Measurements from ENCODE around the gene MZT1. TPM values are rescaled to one million over a fixed set of nuclear protein-coding genes. Genes with fewer than 3 reads are reported as not detected.

Gene MZT1
- total and polyA plus RNA-seq, 2 experiments from 2014 or later, result 35.0 to 52.3 TPM

GRCh38 chr13:72774019-72774418, 46.6 kb upstream of the MZT1 start (continued):
- TF ChIP-seq, protein P1, sequence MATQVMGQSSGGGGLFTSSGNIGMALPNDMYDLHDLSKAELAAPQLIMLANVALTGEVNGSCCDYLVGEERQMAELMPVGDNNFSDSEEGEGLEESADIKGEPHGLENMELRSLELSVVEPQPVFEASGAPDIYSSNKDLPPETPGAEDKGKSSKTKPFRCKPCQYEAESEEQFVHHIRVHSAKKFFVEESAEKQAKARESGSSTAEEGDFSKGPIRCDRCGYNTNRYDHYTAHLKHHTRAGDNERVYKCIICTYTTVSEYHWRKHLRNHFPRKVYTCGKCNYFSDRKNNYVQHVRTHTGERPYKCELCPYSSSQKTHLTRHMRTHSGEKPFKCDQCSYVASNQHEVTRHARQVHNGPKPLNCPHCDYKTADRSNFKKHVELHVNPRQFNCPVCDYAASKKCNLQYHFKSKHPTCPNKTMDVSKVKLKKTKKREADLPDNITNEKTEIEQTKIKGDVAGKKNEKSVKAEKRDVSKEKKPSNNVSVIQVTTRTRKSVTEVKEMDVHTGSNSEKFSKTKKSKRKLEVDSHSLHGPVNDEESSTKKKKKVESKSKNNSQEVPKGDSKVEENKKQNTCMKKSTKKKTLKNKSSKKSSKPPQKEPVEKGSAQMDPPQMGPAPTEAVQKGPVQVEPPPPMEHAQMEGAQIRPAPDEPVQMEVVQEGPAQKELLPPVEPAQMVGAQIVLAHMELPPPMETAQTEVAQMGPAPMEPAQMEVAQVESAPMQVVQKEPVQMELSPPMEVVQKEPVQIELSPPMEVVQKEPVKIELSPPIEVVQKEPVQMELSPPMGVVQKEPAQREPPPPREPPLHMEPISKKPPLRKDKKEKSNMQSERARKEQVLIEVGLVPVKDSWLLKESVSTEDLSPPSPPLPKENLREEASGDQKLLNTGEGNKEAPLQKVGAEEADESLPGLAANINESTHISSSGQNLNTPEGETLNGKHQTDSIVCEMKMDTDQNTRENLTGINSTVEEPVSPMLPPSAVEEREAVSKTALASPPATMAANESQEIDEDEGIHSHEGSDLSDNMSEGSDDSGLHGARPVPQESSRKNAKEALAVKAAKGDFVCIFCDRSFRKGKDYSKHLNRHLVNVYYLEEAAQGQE (IDR thresholded peaks at IDR 0.05; ENCODE audit: unreplicated experiment), result no peak
- TF ChIP-seq ETS1 (IDR thresholded peaks at IDR 0.05) (no peak), ZNF331 (CRISPR knock-in tag; IDR thresholded peaks at IDR 0.05; ENCODE audit: low read depth) (no peak), NANOG (IDR thresholded peaks at IDR 0.05; ENCODE audit: borderline replicate concordance) (no peak)
- TF ChIP-seq, protein P2, sequence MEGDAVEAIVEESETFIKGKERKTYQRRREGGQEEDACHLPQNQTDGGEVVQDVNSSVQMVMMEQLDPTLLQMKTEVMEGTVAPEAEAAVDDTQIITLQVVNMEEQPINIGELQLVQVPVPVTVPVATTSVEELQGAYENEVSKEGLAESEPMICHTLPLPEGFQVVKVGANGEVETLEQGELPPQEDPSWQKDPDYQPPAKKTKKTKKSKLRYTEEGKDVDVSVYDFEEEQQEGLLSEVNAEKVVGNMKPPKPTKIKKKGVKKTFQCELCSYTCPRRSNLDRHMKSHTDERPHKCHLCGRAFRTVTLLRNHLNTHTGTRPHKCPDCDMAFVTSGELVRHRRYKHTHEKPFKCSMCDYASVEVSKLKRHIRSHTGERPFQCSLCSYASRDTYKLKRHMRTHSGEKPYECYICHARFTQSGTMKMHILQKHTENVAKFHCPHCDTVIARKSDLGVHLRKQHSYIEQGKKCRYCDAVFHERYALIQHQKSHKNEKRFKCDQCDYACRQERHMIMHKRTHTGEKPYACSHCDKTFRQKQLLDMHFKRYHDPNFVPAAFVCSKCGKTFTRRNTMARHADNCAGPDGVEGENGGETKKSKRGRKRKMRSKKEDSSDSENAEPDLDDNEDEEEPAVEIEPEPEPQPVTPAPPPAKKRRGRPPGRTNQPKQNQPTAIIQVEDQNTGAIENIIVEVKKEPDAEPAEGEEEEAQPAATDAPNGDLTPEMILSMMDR (conservative IDR thresholded peaks at IDR 0.05; ENCODE audit: low read depth in 2 of 2), result no peak

- H3K4me1 ChIP-seq (ENCODE audit: insufficient read depth), result no peaks in the 10 kb centered on the region
Observed at GRCh38 chr13:72763411-72763810, 36.0 kb upstream of the MZT1 start.

More at GRCh38 chr13:72763411-72763810, 36.0 kb upstream of the MZT1 start:
- H3K36me3 Mint-ChIP-seq (ENCODE audit: low read depth), result peaks cover 82% of the 10 kb centered on the region
- DNase-seq (ENCODE audit: low spot score) (no peak), ATAC-seq (no peak)
- no peaks in the 10 kb centered on the region for H3K27me3 Mint-ChIP-seq (ENCODE audit: insufficient read depth, low read depth, poor library complexity)
- Histone ChIP-seq H2AFZ (no peak overlapping the region), H3K27me3 (ENCODE audit: insufficient read depth) (no peaks in the 10 kb centered on the region), H3K9me2 (ENCODE audit: insufficient read depth) (no peaks in the 10 kb centered on the region), H3K4me2 (no peak overlapping the region), H3F3A (replicated peaks; ENCODE audit: low read depth) (no peaks in the 10 kb centered on the region), H3K79me2 (replicated peaks; ENCODE audit: insufficient read depth) (no peaks in the 10 kb centered on the region), H3K4me3 (no peak overlapping the region), H3K27ac (ENCODE audit: low read depth) (no peak overlapping the region), H3K36me3 (ENCODE audit: insufficient read depth) (peaks cover 87% of the 10 kb centered on the region), H4K20me1 (replicated peaks; ENCODE audit: insufficient read depth) (no peaks in the 10 kb centered on the region; the same call in 1 of the 2 replicates)
- H3K4me1 Mint-ChIP-seq, result no peaks in the 10 kb centered on the region
- TF ChIP-seq, protein P1 (IDR thresholded peaks at IDR 0.05; ENCODE audit: unreplicated experiment), result no peak
- TF ChIP-seq EZH2phosphoT487 (IDR thresholded peaks at IDR 0.05; ENCODE audit: unreplicated experiment) (no peak), ZNF331 (CRISPR knock-in tag; IDR thresholded peaks at IDR 0.05; ENCODE audit: low read depth) (no peak)
- H3K4me3 Mint-ChIP-seq, result no peak overlapping the region
- H3K27ac Mint-ChIP-seq, result no peak overlapping the region
- no peaks in the 10 kb centered on the region for H3K9me3 Mint-ChIP-seq

Measured in GM23338 (cell line).